Astrocyte (in vitro differentiated cells and primary cell): ENCODE data around the gene TMEM18.

ENCODE experiments used
- EZH2 ChIP-seq: IDR thresholded peaks from 2 replicates; pipeline ENCODE4 v1.6.1; 2012; ENCODE audit warnings: mild to moderate bottlenecking, low read length, inconsistent platforms; ENCODE audit not compliant: insufficient read depth
- TF ChIP-seq, protein P1 (sequence below): IDR thresholded peaks from 2 replicates; pipeline ENCODE4 v1.5.1; 2011; ENCODE audit warnings: low read depth, mild to moderate bottlenecking, inconsistent platforms, low read length, moderate library complexity; ENCODE audit not compliant: insufficient read depth

DNA sequence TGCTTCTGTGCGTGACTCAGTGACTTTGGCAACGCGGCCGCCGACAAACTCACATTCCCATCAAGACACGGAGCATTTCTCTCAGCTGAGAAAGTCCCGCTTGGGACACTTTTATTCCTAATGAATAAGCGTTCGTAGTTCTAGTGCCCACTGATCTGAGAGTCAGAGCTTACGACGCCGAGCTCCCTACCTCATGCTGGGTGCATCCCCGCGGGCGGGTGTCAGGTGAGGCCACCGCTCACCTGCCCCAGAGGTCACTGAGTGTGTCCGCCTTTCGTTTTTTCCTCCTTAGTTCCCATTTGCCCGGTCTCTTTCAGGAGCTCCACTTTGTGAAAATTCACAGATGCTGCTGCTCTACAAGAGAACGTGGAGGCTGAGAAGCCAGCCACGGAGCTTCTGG, 43.6 kb upstream of the TMEM18 start:
- no peak for TF ChIP-seq EZH2
- TF ChIP-seq, protein P1, sequence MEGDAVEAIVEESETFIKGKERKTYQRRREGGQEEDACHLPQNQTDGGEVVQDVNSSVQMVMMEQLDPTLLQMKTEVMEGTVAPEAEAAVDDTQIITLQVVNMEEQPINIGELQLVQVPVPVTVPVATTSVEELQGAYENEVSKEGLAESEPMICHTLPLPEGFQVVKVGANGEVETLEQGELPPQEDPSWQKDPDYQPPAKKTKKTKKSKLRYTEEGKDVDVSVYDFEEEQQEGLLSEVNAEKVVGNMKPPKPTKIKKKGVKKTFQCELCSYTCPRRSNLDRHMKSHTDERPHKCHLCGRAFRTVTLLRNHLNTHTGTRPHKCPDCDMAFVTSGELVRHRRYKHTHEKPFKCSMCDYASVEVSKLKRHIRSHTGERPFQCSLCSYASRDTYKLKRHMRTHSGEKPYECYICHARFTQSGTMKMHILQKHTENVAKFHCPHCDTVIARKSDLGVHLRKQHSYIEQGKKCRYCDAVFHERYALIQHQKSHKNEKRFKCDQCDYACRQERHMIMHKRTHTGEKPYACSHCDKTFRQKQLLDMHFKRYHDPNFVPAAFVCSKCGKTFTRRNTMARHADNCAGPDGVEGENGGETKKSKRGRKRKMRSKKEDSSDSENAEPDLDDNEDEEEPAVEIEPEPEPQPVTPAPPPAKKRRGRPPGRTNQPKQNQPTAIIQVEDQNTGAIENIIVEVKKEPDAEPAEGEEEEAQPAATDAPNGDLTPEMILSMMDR = no peak
